GM19240 (cell line): ENCODE measurements around the gene CSMD2.
"Not testable (repeated sequence)": the region's sequence is repeated elsewhere in the genome, so short reads cannot be mapped to it uniquely, and the experiment has no call there.

Experiments
- DNase-seq: peaks from one replicate; pipeline ENCODE4 v3.0.0; 2011; ENCODE audit warnings: low spot score; ENCODE audit not compliant: insufficient read length

Gene CSMD2

GRCh38 chr1:34164771-34165391, at the start of gene CSMD2:
CSMD2 (minus strand) TSS chr1:34165230; CDS start chr1:34165097, 133 bp downstream.
- DNase-seq: no peak

DNA sequence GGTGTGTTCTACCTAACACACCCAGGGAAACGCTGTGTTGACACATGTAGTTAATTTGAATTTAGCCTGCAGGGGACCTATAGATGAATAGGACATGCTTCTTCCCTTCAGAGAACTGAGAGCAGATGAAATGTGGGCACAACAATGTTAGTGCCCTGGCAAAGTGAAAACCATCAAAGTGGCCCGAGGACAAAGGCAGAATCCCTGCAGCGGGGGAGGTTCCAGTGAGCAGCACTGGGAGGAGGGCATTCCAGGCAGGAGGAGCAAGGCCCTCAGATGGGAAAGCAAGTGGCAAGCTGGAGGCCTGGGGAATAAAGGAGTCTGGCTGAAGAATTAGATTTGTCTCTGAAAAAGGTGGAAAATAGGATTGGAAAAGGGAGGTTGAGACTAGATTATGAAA, 48.9 kb upstream of the CSMD2 start:
- DNase-seq: no peak

DNA sequence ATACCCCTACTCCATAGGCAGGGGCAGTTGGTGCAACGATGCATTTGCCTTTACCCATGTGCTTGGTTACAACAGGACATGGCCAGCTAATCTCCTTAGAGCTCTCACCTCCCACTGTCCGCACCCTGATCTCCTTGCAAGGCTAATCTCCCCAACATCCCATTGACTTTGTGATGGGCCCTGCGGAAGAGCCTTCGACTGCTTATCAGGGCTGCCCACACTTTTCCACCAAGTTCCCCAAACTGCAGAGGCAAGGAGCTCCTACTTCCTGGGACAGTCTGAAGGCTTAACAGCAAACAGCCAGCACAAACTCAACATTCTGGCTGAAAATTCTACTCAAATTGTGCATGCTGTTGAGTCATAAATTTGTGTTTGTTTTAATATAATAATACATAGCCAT, 47.6 kb upstream of the CSMD2 start:
- no peak for DNase-seq

GRCh38 chr1:34199927-34200326, 34.9 kb upstream of the CSMD2 start:
- no peak for DNase-seq

DNA sequence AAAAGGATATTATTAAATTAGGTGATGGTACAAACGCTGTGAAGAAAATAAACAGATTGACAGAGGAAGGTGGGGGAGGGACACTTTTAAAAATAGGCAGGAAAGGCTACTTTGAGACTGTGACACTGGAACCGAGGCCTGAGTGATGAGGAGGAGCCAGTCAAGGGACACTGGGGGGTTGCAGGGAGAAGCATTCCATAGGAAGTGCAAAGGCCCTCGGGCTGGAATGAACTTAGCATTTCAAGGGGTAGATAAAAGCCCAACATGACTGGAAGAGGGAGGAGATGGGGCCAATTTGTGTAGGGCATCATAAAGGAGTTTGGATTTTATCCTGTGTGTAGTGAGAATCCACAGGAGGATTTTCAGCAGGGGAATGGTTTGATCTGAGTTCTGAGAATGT, 27.6 kb upstream of the CSMD2 start:
- DNase-seq: no peak

- no peak for DNase-seq
Measured at GRCh38 chr1:34190692-34191091, 25.7 kb upstream of the CSMD2 start.

GRCh38 chr1:34188985-34189384, 24.0 kb upstream of the CSMD2 start:
- no peak for DNase-seq

DNA sequence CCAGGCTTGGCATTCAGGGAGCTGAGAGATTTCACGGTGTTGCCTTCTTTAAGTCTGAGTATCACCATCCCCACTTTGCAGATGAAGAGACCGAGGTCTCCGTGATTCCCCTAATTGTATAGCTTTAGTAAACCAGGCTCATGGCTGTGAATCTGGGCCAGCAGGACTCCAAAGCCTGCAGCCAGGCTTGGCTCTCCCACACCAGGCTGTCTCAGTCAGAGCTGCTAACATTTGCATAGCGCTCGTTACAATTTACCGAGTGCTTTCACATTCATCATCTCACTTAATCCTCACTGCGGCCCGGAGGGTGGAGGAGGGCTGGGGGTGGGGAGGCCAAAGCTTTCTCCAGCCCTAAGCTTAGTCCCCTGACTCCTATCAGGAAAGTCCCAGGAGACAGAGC, 23.4 kb upstream of the CSMD2 start:
- DNase-seq: no peak

- DNase-seq: no peak
Measured at GRCh38 chr1:34186741-34187494, 21.9 kb upstream of the CSMD2 start.

GRCh38 chr1:34183381-34183780, 18.4 kb upstream of the CSMD2 start:
- DNase-seq: not testable (repeated sequence)

DNA sequence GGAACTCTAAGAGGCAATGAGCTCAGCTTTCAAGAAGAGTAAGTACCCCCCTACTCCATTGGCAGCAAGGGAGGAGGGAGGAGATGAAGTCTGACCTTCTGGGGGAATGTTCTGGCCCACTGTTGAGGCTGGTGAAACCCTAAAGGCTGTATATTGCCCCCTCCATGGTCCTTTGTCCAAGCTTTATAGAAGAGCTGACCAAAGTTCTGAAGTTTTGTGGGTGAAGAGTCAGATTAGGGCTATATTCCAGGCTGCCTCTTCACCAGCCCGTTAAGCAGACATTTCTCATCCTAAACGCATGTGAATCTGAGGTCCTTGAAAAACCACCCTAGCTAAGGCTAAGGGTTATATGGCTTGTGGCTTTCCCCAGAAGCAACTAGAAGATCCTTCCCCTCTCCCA, 13.0 kb upstream of the CSMD2 start:
- no peak for DNase-seq

DNA sequence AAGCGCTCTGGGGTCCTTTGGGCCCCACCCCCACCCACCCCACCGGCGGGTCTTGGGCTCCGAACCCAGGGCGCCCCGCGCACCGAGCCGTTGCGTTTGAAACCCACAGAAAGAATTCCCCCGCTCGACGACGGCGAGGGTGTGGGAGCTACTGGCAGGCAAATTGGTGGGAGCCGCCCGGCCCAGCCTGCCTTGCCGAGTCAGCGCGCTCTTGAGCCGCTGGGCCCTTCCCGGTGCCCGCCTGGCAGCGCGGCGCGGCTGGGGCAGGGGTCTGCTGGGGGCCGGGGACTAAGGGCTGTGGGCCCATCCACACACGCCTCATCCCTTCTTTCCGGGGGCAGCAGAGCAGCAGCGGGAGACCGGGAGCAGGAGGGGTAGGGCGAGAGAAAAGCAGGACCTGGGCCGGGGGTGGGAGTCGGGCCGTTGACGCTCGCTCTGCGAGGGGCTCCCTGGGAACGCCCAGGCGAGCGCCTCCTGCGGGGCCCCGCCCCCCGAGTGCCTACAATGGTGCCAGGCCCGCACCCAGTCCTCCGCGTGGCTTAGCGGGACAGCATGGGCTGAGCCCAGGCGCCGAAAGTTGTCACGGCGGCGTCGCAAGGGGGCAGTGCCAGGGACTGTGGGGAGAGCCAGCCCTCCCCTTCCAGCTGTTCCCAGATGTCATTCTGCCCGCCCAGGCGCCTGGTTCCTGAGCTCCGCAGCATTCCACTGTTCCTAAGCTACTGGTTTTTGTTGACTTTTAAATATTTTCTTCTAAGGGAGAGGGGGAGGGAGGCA, 12.0 kb upstream of the CSMD2 start, which contains the start of gene C1orf94:
C1orf94 (plus strand) TSS at position 78 of the 774 bp plus-strand sequence. CDS start 883 bp downstream, outside the sequence.
- DNase-seq: no peak

DNA sequence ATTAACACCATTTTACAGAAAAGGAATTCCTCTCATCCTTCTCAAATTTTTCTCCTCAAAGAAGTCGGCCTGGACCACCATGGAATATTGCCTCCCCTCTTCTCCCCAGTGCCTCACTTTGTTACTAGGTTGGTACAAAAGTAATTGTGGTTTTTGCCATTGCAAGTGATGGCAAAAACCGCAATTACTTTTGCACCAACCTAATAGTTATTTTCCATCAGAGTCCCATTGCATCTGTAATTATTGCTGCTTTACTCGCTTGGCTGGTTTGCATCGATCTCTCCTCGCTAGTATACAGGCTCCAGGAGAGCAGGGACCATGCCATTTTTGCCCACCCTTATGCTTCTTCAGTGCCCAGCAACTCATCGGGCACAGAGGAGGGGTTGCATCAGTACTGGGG, 10.7 kb upstream of the CSMD2 start:
- DNase-seq: no peak

DNA sequence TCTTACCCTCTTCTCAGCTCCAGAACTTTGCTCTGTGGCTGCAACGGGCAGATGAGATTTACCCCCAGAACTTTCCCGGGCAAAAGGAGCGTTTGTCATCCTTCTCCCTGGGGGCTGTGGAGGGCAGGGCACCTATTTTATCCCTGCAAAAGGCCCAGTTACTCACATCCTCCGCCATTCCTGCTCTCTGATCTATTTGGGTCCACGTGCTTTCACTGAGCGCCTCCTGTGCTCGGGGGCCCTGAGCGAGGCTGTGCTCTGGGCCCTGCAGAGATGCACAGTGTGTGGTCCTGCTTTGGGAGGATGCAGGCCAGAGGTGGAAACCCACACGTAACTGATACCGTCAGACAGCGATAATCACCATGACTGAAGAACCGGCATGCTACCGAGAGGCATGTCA, 2.4 kb upstream of the CSMD2 start:
- no peak for DNase-seq

- DNase-seq: no peak
Measured at GRCh38 chr1:34166625-34167361, 1.8 kb upstream of the CSMD2 start.

DNA sequence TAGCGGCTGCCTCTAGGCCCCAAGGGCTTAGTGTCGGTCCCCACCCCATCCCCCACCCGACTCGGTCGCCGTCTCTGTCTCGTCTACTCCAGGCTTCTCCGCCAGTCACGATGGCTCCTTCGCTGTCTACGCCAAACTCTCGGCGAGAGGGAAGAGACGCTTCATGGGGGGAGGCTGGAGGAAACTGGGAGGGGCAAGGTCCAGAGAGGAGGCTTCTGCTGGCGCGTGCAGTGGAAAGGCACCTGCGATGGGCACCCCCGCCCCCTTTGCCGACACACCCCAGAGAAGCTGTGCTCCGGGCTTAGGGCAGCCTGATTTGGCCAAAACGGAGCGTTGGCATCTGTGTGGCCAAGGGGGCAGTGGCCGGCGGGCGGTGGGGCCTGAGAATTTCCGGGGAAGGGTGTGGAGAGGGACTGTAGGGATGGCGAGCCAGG, 1.2 kb upstream of the CSMD2 start:
- DNase-seq: no peak

DNA sequence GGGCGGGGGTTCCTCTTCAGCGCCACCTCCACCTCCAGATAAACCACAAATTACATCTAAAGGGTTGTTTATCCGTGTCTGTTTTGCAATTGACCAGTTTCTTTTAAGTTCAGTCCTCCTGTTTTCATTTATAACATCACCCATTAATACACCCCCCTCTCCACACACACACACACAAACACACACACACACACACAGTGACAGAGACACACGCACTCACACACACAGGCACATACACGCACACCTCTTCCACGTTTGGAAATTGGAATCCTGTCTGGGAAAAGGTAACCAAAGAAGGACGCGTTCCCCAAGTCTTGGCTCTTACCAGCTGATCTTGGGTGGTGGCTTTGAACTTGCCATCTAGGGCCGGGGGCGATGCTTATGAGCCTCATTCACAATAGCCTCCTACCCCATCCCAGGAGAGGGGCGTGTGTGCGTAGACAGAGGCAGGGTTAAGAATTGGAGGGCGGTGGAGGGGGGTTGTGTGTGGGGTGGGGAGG, 442 bp upstream of the CSMD2 start:
- no peak for DNase-seq

DNA sequence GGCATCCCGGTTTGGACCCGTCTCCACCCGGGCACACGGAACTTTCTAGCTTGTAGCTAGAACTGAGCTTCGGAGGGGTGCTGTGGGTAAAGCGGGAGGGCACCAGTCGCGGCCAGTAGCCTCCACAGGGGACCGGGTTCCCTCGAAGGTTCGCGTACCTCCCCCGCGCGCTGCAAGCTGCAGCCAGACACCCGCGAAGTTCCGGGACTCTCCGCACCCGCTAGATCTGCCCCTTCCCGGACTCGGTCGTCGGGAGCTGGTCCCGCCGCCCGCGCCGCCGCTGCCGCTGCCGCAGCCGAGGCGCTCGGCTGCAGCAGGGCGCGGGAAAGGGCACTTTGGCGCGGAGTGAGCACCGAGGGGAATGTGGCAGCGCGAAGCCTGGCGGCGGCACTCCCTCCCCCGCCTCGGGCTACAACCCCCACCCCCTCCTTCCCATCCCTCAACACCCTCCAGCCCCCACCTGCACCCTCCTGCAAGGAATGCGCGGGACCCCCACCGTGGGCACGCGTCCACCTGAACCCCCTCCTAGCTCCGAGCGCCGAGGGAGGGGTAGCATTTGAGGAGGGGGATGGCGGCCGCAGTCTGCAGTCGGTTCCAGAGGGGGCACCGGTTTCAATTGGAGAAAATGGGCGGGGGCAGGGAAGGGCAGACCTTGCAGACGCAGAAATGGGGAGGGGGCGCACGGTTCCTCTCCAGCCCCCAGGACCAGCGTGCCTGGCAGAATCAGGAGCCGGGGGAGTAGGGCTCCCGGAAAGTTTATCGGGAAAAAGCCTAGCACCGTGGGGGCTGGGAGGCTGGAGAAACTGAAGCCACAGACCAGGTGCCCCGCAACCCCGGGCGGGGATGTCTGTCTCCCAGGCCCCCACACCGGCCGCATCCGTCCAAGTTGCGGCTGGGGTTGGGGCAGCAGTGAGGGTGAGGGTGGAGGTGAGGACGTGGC, 968 bp downstream of the CSMD2 start:
- no peak for DNase-seq

GRCh38 chr1:34162852-34163766, 1.9 kb downstream of the CSMD2 start:
- DNase-seq: peak; percentile 36
